HG03066 (cell line): ENCODE measurements around the gene MAST3.

ENCODE experiments used
- ATAC-seq: cut with Tn5 transposase; IDR thresholded peaks from one replicate; pipeline ENCODE4 v1.9.1; 2021; ENCODE audit warnings: low read depth; ENCODE audit not compliant: unreplicated experiment

MAST3 gene

GRCh38 chr19:18173572-18174288 is 76.2 kb downstream of the MAST3 start, which contains the start of gene IFI30:
TSS of gene IFI30 (plus strand) at chr19:18173813. CDS start at chr19:18173842, 29 bp downstream.
- ATAC-seq: peak; percentile 38

GRCh38 chr19:18174983-18175382 is 77.4 kb downstream of the MAST3 start:
- ATAC-seq: no peak

DNA sequence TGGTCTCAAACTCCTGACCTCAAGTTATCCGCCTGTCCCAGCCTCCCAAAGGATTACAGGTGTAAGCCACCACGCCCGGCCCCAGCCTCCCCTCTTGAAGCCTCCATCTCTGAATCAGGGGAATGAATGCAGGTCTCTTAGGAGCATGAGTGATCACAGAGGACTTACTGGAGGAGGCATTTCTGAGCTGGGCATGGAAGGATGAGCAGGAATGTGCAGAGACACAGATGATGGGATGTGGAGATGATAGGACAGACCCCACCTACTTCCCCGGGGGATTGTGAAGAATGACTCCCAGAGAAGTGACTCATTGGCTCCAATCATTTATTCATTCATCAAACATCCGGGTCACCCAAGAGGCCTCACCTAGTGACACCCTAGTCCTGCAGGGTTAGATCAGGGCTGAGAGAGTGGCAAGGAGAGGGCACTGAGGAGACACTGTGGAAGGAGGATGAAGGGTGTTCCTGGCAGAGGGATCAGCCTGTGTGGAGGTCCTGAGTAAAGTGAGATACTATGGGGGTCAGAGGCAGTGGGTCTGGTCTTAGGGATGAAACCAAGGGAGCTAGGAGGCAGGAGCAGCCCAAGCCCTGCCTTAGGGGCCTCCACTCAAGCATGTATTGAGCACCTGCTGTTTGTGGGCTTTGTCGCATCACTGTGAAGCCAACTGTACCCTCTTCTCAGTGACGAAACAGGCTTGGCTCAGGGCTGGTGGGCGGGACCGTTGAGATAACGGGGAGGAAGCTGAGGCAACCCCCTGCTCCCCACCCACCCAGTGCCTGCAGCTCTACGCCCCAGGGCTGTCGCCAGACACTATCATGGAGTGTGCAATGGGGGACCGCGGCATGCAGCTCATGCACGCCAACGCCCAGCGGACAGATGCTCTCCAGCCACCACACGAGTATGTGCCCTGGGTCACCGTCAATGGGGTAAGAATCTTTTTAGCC is 79.1 kb downstream of the MAST3 start:
- no peak for ATAC-seq

- no peak for ATAC-seq
Observed at GRCh38 chr19:18179957-18180356, 82.4 kb downstream of the MAST3 start.

DNA sequence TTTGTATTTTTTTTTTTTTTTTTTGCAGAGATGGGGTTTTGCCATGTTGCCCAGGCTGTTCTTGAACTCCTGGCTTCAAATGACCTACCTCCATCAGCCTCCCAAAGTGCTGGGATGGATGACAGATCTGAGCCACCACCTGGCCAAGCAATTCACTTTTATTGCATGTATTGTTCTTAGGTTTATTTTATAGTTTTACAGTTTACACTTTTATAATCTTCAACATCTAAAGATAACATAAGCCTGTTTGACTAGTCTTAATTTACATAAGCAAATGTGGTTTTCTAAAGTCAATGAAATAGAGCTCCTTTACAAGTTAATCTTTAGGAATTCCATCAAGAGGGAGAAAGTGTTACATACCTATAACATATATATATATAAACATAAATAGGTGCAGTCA is 86.0 kb downstream of the MAST3 start:
- no peak for ATAC-seq

DNA sequence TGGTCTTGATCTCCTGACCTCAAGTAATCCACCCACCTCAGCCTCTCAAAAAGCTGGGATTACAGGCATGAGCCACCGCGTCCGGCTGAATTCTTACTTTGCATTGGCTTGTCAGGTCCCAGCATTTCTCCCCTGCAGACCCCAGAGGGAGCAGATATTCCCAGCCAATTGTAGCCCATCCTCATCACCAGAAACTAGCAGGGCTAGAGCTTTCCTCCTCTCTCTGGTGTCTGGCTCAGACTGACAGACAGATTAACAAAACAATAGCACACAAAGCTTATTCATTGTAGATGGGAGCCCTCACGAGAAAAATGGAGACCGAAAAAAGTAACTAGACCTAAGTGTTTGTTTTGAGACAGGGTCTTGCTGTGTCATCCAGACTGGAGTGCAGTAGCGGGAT is 88.0 kb downstream of the MAST3 start:
- ATAC-seq: no peak

DNA sequence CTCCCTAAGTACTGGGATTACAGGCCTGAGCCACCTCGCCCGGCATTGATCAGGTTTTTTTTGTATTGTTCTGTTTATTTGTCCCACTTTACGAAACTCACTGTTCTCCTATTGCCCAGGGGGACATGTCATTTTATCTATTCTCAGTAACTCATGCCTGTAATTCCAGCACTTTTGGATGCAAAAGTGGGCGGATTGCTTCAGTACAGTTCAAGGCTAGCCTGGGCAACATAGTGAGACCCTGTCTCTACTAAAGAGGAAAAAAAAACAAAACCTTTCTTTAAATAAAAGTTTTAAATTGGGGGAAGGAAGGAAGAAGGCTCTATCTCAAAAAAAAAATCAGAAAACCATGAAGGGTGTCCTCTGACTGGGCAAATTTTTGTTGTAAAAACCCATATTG is 92.7 kb downstream of the MAST3 start:
- no peak for ATAC-seq

- no peak for ATAC-seq
Observed at GRCh38 chr19:18191640-18192062, 94.1 kb downstream of the MAST3 start.

- ATAC-seq: peak; percentile 84
Observed at GRCh38 chr19:18192673-18193387, 95.3 kb downstream of the MAST3 start, which contains the start of gene MPV17L2. TSS of gene MPV17L2 (plus strand) at chr19:18193218. CDS start at chr19:18193282, 64 bp downstream.

- ATAC-seq: peak; percentile 0
Observed at GRCh38 chr19:18193388-18194180, 96.0 kb downstream of the MAST3 start.

GRCh38 chr19:18194181-18194530 is 96.6 kb downstream of the MAST3 start:
- no peak for ATAC-seq

DNA sequence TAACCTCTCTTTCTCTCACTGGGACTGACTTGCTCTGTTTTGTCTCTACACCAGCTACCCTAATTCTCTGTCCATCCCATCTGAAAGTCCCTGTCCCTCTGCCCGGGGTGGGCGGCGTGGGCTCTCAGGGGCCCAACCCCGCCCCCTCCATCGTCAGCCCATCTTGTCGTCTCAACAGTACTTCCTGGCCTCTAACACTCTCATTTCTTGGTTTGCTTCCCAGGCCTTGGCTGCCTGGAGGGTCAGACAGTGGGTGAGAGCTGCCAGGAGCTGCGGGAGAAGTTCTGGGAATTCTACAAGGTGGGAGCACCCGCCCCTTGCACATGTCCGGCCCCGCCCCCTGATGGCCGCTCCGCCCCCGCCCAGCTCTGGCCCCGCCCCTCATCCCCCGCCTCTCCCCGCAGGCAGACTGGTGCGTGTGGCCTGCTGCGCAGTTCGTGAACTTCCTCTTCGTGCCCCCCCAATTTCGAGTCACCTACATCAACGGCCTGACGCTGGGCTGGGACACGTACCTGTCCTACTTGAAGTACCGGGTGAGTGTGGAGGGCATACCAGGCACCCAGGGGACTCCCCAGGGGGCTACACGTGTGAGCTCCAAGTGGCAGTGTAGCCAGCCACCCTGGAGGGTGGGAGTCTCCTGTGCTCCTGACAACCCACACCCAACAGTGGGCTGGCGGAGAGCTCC is 97.1 kb downstream of the MAST3 start:
- no peak for ATAC-seq

- no peak for ATAC-seq
Observed at GRCh38 chr19:18196511-18196845, 98.9 kb downstream of the MAST3 start.

GRCh38 chr19:18197306-18197705 is 99.7 kb downstream of the MAST3 start:
- no peak for ATAC-seq

DNA sequence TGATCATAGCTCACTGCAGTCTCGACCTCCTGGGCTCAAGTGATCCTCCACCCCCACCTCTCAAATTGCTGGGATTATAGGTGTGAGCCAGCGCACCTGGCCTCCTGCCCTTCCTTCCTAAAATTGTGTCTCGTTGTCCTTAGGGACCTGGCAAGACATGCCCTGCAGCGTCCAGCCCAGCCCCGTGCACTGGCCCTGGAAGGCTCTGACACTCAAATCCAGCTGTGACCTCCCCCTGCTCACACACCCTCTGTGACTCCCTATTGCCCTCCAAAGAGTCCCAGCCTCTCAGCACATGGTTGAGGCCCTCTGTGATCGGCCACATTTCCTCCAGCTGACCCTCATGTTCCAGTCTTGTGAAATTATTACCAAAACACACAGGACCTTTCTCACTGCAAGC is 100.4 kb downstream of the MAST3 start:
- no peak for ATAC-seq

GRCh38 chr19:18198374-18198773 is 100.8 kb downstream of the MAST3 start:
- no peak for ATAC-seq
